Effector memory CD4-positive, alpha-beta T cell (primary cell): ENCODE results near the gene RAB1A.

Source experiments
- DNase-seq, 3 donors: peaks; one replicate each; pipeline ENCODE4 v3.0.0-alpha.2; 2020
- H3K27ac ChIP-seq: 2 replicates; pipeline ENCODE4 v1.7.0; 2013; ENCODE audit warnings: mild to moderate bottlenecking, low read length, moderate library complexity; ENCODE audit not compliant: insufficient read depth, poor library complexity, severe bottlenecking
- H3K27me3 ChIP-seq: replicated peaks from 2 replicates; pipeline ENCODE4 v1.7.0; 2013; ENCODE audit warnings: mild to moderate bottlenecking, low read length; ENCODE audit not compliant: insufficient read depth, control insufficient read depth, poor library complexity, severe bottlenecking
- H3K36me3 ChIP-seq: 2 replicates; pipeline ENCODE4 v1.7.0; 2013; ENCODE audit warnings: mild to moderate bottlenecking, low read length, moderate library complexity; ENCODE audit not compliant: control insufficient read depth, insufficient read depth
- H3K4me1 ChIP-seq: 2 replicates; pipeline ENCODE4 v1.7.0; 2013; ENCODE audit warnings: low read length, mild to moderate bottlenecking; ENCODE audit not compliant: control insufficient read depth, insufficient read depth, poor library complexity, severe bottlenecking
- H3K4me3 ChIP-seq: 2 replicates; pipeline ENCODE4 v1.7.0; 2013; ENCODE audit warnings: low read length, low read depth, mild to moderate bottlenecking; ENCODE audit not compliant: insufficient read depth, poor library complexity, severe bottlenecking
- H3K9me3 ChIP-seq: 2 replicates; pipeline ENCODE4 v1.7.0; 2013; ENCODE audit warnings: mild to moderate bottlenecking, low read length, moderate library complexity; ENCODE audit not compliant: control insufficient read depth

RAB1A gene

DNA sequence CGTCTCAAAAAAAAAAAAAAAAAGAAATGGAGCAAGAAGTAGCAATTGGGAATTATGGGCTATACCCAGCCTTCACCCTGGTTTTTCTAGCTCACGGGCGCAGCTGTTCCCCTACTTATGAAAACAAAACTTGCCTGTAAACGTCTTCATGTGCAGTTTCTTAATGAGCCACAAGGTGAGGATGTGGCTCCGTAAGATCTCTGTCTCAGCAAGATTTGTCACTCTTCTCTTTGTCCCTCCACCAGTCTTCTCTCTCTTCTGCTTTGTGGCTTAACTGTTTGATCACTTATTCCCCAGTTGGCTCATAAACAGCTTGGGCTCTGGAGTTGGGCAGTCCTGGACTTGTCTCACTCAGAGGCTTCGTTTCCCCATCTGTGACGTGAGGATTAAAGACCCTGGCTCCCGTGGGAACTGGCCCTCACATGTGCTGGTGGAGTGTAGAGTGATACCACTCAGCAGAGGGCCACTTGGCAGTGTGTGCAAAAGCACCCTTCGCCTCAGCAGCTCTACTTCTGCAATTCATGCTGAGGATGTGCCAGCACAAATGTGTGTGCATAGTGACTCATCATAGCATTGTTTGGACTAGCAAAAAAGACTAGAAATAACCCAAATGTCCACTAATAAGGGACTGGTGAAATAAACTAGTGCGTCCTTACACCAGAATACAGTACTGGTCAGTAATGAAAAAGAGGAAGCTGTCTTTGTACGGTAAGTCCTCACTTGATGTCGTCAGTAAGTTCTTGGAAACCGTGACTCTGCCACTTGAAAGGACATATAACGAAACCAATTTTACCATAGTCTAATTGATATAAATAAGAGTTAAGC lies 65.0 kb downstream of the RAB1A start:
- H3K36me3 ChIP-seq, result peaks cover 3% of the 10 kb centered on the region
- H3K4me3 ChIP-seq, result no peak overlapping the region
- DNase-seq, result peak in 1 of 3 donors; percentile 15
- no peak overlapping the region for H3K27ac ChIP-seq
- H3K4me1 ChIP-seq, result peaks cover 13% of the 10 kb centered on the region
- H3K27me3 ChIP-seq, result no peaks in the 10 kb centered on the region
- H3K9me3 ChIP-seq, result no peaks in the 10 kb centered on the region

DNA sequence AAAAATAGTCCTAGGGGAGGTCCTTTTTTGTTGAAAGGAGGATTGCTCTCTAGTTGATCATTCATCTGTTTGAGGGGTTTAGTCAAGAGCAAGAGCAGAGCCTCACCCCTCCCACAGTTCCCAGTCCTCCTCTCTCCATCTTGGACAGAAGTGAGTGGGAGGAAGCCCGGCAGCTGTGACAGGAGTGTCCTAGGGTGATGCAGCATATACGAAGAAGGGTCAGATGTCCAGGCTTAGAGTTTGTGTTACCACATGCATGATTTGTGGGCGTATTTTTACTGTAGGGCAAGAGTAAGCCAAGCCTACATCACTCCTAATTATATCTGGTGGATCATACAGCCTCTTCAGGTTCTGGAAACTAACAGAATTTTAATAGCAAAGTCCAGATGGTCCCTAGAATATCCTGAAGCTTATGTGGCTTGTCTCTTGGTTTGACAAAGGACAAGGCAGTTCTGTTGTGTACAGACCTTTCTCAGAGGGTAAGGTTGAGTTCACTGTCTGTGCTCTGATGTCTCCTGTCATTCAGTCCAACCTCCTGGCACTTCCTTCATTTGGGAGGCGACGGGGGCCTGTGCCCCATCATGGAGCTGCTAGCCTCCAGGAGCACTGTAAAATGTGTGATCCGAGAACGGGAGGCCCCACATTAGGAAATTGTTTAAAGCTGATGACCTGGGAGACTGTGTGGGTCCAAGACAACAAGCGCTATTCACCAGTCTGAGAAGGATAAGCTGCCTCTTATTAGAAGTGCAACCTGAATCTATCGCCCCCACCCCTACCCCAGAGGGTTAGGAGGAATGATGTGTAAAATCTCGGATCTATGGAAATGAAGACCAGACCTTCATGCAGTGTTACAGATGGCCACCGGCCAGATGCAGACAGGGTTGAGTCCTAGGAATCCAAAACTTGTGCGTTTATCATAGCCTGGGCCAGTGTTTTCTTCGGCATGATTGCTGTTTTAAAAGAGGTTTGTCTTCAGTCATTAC lies 66.8 kb downstream of the RAB1A start:
- Histone ChIP-seq H3K4me3 (no peak overlapping the region), H3K27me3 (no peaks in the 10 kb centered on the region), H3K36me3 (no peaks in the 10 kb centered on the region), H3K27ac (no peak overlapping the region), H3K4me1 (peaks cover 14% of the 10 kb centered on the region), H3K9me3 (no peaks in the 10 kb centered on the region)
- DNase-seq, result no peak

GRCh38 chr2:65061910-65062339 lies 68.0 kb downstream of the RAB1A start:
- no peak for DNase-seq
- H3K4me1 ChIP-seq, result peaks cover 17% of the 10 kb centered on the region
- H3K27ac ChIP-seq, result no peak overlapping the region

GRCh38 chr2:65061146-65061909 lies 68.6 kb downstream of the RAB1A start:
- Histone ChIP-seq H3K4me1 (peaks cover 18% of the 10 kb centered on the region), H3K27ac (no peak overlapping the region)

More at GRCh38 chr2:65061910-65062339, 68.0 kb downstream of the RAB1A start:
- Histone ChIP-seq H3K27me3 (no peaks in the 10 kb centered on the region), H3K9me3 (no peaks in the 10 kb centered on the region), H3K4me3 (no peak overlapping the region), H3K36me3 (no peaks in the 10 kb centered on the region)

GRCh38 chr2:65059071-65059470 lies 70.8 kb downstream of the RAB1A start:
- peaks cover 15% of the 10 kb centered on the region for H3K4me1 ChIP-seq
- no peak for DNase-seq
- no peaks in the 10 kb centered on the region for H3K36me3 ChIP-seq
- no peaks in the 10 kb centered on the region for H3K27me3 ChIP-seq
- no peak overlapping the region for H3K27ac ChIP-seq
- H3K9me3 ChIP-seq, result no peaks in the 10 kb centered on the region
- H3K4me3 ChIP-seq, result no peak overlapping the region

More at GRCh38 chr2:65061146-65061909, 68.6 kb downstream of the RAB1A start:
- Histone ChIP-seq H3K9me3 (no peaks in the 10 kb centered on the region), H3K36me3 (no peaks in the 10 kb centered on the region), H3K4me3 (no peak overlapping the region), H3K27me3 (no peaks in the 10 kb centered on the region)
- DNase-seq, result no peak

GRCh38 chr2:65057391-65058052 lies 72.4 kb downstream of the RAB1A start:
- Histone ChIP-seq H3K4me1 (peaks cover 15% of the 10 kb centered on the region), H3K27me3 (no peaks in the 10 kb centered on the region), H3K4me3 (peak overlapping the region; percentile 77), H3K9me3 (no peaks in the 10 kb centered on the region), H3K36me3 (no peaks in the 10 kb centered on the region), H3K27ac (peak overlapping the region; percentile 70)
- DNase-seq, result peak; percentile 14 to 53 (median 37)

DNA sequence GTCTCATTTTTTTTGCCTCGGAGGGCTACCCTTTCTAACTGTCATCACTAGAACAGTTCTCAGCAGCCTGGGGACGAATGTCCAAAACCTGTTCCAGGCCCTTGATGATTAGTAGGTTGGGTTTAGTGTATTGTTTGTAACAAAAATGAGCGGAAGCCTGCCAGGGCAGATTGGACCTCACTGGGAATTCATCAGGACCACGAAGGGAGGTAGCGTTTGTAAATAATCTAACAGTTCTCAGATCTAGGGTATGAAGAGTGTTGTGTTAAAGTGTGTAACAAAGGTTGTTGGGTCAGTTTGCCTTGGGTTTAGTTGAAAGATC lies 72.9 kb downstream of the RAB1A start:
- Histone ChIP-seq H3K9me3 (no peaks in the 10 kb centered on the region), H3K4me1 (peaks cover 15% of the 10 kb centered on the region), H3K27ac (peak overlapping the region; percentile 70), H3K36me3 (no peaks in the 10 kb centered on the region), H3K4me3 (peak overlapping the region; percentile 77), H3K27me3 (no peaks in the 10 kb centered on the region)
- DNase-seq, result no peak

DNA sequence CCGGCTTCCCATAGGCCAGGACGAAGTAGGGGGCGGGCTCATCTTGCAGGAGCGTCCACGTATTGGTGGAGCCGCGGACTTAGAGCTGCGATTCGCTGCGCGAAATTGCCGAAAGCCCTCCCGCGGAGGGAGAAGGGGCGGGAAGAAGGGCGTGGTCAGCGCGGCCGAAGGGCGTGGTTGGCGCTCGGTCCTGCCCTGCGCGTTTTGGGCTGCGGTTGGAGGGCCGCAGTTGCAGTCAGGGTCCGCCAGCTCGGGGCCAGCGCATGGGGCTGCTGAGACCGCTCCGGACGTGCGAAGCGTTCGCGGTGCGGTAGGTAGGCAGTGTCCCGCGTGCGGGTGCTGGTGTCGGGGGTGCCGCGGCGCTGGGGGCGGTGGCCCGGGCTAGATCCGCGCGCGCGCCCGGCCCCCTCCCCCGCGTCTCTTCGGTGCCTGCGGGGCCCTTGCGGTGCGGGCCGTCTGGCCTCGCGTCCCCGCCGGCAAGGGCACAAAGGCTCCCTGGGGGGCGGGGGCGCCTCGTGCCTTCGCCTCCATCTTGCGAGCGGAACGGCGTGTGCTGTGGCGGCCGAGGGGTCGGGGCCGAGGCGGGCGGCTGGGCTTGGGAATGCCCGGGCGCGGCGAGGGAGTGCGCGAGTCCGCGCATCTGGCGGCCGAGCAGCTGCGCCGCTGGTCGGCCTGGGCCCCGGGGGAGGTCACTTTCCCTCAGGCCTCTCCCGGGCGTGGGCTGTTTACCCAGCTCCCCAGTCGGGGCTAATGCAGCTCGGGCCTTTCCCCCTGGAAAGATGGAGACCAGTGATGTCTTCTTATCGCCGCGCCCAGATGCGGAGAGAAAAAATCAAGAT lies 73.5 kb downstream of the RAB1A start, which contains the start of gene CEP68:
TSS of gene CEP68 (plus strand) at position 202 of the 839 bp plus-strand sequence. CDS start 13,029 bp downstream, outside the sequence.
- Histone ChIP-seq H3K36me3 (no peaks in the 10 kb centered on the region), H3K27me3 (no peaks in the 10 kb centered on the region), H3K9me3 (no peaks in the 10 kb centered on the region), H3K4me3 (peak within 1 kb of the TSS; percentile 77), H3K27ac (peak within 1 kb of the TSS; percentile 70), H3K4me1 (peaks cover 15% of the 10 kb centered on the region)
- DNase-seq, result peak; percentile 91 to 95 (median 94)
